A204.1 (cell line): ENCODE measurements around the gene STK25.
"Not testable (repeated sequence)": the region's sequence is repeated elsewhere in the genome, so short reads cannot be mapped to it uniquely, and the experiment has no call there.

Experiments used
- FAIRE-seq: peaks from 2 replicates; lab custom pipeline; 2012; peaks lifted over from hg19 to GRCh38; lab: Jason Lieb, UNC

Gene STK25

GRCh38 chr2:241463276-241464135 lies 44.9 kb downstream of the STK25 start:
- FAIRE-seq, result no peak

GRCh38 chr2:241461693-241462677 lies 46.4 kb downstream of the STK25 start:
- no peak for FAIRE-seq

- FAIRE-seq, result no peak
Observed at GRCh38 chr2:241460631-241461030, 47.8 kb downstream of the STK25 start.

- FAIRE-seq, result no peak
Observed at GRCh38 chr2:241459520-241459919, 48.9 kb downstream of the STK25 start.

- FAIRE-seq, result no peak
Observed at GRCh38 chr2:241458687-241459086, 49.7 kb downstream of the STK25 start.

- no peak for FAIRE-seq
Observed at GRCh38 chr2:241456546-241456945, 51.8 kb downstream of the STK25 start.

- FAIRE-seq, result no peak
Observed at GRCh38 chr2:241454837-241455485, 53.4 kb downstream of the STK25 start.

GRCh38 chr2:241453919-241454318 lies 54.5 kb downstream of the STK25 start:
- FAIRE-seq, result not testable (repeated sequence)

GRCh38 chr2:241451840-241452506 lies 56.4 kb downstream of the STK25 start:
- no peak for FAIRE-seq

- not testable (repeated sequence) for FAIRE-seq
Observed at GRCh38 chr2:241450092-241450491, 58.3 kb downstream of the STK25 start.

- no peak for FAIRE-seq
Observed at GRCh38 chr2:241445426-241445825, 63.0 kb downstream of the STK25 start.

GRCh38 chr2:241443486-241444223 lies 64.7 kb downstream of the STK25 start:
- FAIRE-seq, result no peak
